NCI-H345 (cell line): ENCODE measurements around the gene ABCA1.
"Not testable (repeated sequence)": the region's sequence is repeated elsewhere in the genome, so short reads cannot be mapped to it uniquely, and the experiment has no call there.

Experiments used
- DNase-seq: peaks from one replicate; lab custom pipeline; 2025; lab: John Stamatoyannopoulos, UW

The ABCA1 gene

DNA sequence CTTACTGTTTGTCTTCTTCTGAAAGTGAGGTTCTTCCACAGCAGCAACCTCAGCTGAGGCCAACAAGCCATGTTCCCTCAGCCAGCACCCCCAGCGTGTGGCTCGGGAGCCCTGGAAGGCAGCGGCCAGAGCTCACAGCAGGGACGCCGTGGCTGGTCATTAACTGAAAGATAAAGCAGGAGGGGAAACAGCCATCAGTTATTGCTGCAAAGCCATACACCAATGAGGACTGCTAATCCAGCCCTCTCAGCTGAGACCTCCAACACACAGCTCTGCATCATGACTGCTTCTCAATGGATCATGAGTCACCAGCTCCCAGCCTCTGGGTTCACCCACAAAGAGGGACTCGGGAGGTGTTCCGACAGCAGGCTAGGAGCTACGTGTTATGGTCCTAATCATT is 24.3 kb downstream of the ABCA1 start:
- no peak for DNase-seq

DNA sequence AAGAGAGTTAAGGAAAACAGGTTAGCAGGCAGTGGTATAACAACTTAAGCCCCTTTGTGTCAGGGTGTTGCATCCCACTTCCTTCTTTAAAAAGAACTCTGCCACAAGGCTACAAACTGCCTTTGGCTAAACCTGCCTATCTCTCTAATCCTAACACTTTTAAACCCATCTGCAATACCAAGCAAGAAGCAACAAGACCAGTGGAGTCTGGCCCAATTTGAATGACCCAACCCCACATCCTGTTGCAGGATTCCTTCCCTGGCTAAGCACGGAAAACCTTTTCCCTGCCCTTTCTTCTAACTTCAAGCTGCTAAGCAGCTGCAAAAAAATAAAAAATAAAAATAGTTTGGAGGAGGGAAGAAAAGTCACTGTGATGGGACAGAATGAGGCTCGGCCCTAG is 27.1 kb downstream of the ABCA1 start:
- no peak for DNase-seq

DNA sequence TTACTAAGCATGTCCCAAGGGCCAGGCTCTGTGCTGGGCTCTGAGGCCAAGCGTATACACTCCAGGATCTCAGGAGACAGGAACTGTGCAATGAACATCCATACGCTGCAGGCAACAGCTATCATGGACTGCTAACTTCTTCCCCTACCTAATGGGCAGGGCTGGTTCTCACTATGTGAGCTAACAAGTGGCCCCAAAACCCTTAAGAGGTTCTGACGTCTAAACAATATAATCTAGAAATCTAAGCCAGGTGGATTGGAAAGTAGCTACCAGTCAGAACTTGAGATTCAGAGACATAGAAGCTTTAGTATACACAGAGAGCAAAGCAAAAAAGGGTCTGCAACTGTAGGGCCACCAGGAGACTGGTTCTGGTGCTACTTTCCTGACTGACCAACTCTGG is 27.6 kb downstream of the ABCA1 start:
- DNase-seq: no peak

DNA sequence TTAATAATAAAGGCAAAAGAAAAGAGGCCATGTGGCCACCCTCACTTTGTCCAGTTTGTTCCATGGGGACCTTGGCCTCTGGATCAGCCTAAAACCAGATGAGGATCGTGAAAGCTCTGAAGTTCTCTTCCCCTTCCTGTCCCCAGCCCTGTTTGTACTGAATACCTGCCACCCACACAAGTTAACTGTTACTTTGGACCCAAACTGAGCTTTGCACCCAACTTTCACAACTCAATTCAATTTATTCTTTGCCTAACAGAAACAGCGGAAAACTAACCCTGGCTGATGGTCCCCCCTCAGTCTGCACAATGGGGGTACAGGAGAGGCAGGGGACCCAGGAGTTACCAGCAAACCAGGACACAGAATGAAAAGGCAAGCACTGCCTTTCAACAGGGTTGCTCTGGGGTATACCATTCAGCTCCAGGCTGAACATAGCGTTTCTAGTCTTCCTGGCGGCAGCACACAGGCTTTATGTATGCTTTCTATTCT is 28.2 kb downstream of the ABCA1 start:
- no peak for DNase-seq

DNA sequence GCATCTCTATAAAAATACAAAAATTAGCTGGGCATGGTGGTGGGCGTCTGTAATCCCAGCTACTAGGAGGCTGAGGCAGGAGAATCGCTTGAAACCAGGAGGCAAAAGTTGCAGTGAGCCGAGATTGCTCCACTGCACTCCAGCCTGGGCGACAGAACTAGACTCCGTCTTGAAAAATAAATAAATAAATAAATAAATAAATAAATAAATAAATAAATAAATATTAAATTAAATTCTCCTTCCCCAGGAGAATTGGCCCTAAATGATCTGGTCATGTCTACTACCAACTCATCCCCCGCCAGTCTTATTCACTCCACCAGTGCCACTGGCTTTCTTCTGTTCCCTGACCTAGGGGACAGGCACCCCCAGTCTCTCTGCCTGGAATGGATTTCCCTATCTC is 29.6 kb downstream of the ABCA1 start:
- DNase-seq: not testable (repeated sequence)

DNA sequence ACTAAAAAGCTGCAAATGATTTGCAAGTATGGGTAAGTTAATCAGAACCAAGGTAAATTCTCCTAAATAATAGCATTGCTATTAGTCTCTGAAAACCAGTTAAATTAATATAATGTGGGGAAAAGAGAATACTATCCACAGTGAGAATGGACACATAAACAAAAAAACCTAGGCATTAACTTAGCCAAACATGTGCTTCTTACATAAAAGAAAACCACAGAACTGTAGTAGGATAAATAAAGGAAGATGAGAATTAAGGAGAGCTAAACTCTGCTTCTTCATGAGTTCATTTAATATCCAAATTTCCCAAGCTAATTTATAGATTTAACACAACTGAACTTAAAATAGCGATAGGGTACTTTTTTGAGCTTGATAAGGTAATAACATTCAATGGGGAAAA is 31.8 kb downstream of the ABCA1 start:
- DNase-seq: no peak

DNA sequence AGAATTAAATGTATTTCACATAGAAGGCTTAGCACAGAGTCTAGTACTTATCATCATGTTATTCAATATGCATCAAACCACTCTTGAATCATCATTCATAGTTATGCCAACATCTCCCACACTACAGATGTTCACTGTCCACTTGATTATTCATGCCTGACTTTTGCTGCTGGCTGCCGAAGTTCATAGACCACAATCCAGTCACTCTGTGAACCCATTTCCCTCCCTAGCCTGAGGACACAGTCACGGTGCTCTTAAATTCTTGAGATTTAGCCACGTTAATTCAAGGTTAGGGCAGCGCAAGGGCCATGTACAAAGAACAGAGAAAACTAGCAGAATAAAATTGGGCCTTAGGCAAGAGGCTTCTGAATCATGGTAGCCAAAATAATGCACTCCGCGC is 32.4 kb downstream of the ABCA1 start:
- DNase-seq: no peak

DNA sequence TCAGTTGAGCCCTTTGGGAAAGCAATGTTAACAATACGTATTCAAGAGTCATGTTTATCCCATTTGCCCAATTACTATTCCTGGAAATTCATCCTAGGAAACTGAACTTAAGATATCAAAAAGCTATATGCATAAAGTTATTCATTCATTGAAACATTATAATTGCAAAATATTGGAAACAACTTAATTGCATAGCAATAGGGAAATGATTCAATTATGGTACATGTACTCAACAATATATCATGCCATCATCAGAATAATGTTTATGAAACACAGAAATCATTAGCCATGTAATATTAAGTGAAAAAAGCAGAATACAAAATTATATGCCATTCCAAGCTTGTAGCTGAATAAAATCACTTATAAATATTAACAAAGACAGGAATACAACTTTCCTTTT is 35.3 kb downstream of the ABCA1 start:
- no peak for DNase-seq

DNA sequence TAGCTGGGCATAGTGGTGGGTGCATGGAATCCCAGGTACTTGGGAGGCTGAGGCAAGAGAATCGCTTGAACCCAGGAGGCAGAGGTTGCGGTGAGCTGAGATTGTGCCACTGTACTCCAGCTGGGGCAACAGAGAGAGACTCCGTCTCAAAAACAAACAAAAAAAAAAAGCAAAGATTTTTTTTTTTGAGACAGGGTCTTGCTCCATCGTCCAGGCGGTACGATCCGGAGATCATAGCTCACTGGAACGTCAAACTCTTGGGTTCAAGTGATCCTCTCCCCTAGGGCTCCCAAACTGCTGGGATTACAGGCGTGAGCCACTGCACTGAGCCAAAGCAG is 37.6 kb downstream of the ABCA1 start:
- no peak for DNase-seq

DNA sequence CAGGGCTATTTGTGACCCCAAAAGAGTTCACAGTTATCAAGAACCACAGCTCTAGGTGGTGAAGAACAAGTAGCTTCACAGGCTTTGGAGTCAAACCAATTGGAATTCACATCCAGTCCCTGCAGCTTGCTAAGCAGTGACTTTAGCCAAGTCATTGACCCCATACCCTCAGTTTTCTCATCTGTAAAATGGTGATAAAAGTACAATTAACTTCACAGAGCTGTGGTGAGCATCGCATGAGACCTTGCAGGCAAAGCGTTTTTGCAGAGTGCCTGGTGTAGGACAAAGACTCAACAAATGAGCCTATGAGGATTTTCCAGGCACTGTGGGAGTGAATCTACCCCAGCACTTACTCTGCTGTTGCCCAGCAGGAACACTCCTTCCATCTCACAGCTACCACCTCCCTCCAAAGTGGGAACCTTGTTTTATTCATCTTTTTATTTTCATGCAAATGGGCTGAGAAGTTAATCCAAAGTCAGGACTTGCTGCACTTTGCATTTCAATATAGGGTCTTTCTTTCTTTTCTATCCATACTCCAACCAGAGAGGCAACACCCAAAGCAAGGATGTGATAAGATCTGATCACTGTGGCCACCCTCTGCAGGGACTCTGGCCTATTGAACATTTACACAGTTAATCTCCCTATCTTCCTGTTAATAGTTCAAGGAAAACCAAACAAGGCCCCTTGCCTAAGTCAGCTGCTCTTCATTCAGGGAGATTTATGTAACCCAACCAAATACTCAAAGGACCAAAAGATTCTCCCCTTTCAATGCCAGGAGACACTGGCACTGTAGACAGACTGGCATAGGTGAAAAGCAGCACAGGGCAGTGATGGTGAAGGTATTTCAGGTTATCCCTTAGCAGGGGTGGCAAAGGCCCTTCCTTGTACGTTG is 41.9 kb downstream of the ABCA1 start:
- DNase-seq: no peak

DNA sequence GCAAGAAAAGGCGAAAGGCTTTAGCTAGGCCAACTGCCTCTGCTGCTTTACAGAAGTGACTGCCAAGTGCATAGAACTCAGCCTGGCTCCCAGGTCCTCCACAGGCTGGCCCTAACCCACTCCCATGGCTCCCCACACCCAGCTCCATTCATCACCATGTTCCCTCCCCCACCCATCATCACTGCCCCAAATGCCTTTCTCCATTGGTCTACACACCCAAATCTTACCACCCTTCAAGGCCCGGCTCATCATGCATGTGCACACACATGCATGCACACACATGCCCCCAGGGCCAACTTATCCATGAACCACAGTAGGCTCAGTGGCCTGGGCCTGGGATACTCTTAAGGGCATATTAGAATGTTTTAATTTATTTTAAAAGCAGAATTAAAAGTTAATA is 44.8 kb downstream of the ABCA1 start:
- DNase-seq: no peak

DNA sequence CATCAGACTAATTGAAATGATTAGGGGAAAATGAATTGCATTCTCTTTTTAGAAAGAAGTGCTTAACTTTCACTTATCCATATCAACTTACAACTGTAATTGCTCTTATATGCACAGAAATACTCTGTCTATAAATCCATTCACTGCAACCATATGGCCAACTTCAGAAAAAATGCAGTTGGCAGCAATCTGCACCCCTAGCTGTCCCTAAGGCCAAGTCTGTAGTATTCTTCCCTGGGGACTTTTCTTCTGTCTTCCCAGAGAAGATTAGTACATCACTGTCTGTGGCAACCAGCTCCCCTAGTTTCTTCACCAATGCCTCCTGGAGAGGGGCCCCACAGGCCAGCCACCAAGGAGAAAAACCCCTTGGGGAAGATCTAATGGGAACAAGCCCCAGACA is 45.4 kb downstream of the ABCA1 start:
- DNase-seq: no peak

DNA sequence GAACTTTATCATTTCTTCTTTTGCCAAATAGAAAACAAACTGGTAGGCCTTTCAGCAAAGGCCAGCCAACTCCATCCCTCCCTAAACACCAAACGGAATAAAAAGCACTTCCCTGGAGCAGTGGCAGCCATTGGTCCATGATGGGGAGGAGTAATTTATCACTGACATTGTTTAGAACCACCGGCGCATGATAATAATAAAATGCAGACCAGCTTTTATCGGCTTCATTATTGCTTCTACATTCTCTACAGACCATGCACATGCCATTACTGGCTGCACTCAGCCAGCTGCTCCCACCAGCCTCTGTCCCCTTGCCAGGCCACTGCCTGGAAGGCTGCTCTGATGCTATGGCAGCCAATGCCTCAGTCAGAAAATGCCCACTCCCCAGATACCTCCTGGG is 45.9 kb downstream of the ABCA1 start:
- DNase-seq: no peak

DNA sequence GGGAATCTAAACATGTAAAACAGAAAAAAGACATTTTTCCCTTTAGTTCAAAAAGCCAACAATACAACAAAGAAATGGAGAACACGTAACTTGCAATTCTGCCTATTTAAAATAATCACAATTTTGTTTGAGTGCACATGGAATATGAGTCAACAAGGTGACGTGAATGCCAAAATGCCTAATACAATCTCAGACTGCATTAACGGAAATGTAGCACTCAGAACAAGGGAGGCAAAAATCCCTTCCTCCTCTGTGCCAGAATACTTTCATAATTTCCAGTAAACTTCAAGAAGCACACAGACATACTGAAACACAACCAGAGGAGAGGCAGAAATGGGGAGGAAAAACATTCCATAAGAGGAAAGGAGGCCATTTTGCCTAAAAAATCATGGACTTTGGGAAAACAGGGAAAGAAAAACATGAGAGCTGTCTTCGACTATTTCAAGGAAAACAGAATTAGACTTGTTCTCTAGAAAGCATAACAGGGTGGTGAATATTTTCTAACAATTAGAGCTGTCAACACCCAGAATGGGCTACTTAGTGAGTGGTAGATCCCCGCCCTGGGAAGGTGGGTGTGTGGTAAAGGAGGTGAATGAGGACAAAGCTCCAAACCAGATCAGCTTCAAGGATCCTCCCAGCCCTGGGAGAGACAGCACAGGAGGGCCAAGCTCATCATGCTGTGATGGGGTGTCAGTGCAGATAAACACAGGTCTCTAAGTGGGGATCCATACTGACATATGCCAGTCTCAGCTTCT is 48.2 kb downstream of the ABCA1 start:
- DNase-seq: no peak

DNA sequence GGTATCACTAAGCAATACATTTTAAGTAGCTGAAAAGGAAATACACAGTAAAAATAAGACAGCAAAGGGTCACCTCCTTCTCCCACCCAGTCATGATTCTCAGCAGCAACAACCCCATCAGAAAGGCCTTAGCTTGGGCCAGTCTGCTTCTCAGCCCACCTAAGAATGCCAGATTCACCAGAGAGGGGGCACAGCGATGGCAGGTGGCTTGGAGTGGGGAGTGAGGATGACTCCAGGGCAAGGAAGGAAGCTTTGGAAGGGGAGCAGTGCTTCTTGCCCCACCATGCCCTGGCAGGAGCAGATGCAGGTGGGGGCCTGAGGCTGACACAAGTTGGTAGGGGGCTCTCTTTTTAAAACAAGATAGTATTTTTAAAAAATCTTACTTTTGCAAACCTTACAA is 51.4 kb downstream of the ABCA1 start:
- no peak for DNase-seq

DNA sequence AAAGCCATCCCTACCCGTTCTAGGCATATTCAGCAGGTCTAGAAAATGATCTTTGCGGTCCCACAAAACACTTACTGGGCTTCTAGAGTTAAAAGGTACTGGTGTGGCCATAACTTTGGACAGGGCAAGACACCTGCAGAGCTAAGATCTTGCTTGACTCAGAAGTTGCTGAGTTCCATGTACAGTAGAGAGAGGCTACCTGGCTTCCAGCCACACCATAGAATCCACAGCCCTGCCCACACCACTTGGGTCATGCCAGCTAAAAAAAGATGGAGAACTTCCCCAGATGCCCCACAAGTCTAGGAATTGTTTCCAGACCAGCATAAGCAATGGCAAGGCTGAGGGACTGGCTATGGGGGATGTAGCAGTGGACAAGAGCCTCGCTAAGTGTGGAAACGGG is 52.1 kb downstream of the ABCA1 start:
- no peak for DNase-seq

DNA sequence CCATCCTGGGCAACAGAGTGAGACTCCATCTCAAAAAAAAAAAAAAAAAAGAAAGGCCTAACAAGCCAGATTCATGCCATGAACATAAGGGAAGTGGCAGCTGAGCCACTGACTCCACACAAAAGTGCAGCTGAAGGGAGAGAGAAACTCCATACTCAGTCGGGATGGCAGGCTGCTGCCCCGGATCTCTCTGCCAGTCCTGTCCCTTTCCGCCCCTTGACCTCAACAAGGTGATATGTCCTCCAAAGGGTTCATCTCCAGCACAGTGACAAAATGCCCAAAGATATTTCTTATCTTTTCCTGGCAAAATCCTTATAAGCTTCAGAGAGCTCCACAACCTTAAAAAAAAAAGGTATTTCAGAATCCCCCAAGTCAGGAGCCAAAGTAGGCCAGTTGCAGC is 52.6 kb downstream of the ABCA1 start:
- no peak for DNase-seq

DNA sequence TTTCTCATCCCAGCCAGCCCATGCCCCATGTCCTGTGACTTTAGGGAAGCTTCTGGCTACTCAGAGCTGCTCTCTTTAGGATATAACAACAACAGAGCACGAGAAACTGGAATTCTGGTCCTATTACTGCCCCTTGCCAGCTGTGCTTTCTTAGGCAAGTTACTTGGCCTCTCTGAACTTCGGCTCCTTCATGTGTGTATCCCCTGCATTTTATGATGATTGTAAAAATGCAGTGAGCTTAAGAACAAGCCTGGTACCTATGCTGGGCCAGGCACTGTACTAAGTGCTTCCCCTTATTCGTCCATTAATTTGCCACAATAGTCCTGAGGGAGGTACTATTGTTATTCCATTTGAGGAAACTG is 54.5 kb downstream of the ABCA1 start:
- DNase-seq: no peak

DNA sequence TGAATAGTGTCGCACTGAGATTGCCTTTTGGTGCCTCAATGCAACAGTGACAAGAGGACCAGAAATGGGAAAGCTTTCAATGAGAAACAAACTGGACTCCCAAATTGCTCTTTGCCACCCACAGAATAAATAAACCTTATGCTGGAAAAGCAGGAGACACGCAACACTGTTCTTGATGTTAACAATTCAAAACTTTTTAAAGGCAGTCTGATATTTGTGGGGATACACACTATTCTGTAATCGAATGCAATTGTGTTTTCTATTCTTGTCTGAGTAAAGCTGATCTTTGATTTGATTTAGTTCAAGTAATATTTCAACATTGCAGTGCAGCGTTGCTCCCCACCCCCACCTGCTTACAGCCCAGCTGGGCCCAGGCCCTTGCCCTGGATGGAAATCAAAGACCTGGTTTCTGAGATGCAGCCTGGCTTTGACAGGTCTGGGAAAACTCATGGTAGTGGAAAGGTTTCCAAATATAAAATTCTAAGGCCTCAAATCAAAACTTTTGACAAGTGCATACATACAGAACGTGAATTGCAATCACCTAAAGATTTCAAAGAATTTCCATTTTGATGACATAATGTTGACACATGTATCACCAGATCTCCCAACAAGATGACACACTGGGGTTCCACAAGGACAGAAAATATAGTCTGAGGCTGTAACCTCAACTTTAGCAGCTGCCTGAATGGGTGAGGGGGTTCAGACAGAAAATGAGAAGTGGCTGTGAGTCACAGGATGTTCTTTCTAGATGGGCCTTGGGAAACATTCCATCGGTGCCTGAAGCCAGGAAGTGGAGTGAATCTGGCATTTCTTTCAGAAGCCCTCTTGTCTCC is 55.1 kb downstream of the ABCA1 start:
- DNase-seq: no peak

DNA sequence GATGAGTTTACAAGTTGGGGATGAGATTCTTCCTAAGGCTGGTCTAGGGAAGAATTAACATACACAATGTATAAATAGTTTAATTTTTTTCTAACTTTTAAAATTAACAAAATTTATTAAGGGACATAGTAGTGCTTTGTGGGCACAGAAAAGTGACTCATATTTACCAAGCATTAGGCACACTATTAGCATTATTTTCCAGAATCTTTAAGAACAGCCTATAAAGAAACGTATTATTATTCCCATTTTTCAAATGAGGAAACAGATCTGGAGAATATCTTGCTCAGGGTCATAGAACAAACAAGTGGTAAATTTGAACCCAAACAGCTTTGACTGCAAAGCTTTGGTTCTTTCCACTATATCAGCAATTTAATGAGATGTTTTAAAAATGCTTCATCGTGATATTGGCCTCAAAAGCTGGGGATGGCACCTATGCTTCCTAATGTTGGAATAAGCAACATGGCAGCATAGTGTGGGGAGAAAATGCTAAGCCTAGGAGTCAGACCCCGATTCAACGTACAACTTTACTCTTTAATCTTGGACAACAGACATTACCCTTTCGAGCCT is 55.9 kb downstream of the ABCA1 start:
- no peak for DNase-seq

DNA sequence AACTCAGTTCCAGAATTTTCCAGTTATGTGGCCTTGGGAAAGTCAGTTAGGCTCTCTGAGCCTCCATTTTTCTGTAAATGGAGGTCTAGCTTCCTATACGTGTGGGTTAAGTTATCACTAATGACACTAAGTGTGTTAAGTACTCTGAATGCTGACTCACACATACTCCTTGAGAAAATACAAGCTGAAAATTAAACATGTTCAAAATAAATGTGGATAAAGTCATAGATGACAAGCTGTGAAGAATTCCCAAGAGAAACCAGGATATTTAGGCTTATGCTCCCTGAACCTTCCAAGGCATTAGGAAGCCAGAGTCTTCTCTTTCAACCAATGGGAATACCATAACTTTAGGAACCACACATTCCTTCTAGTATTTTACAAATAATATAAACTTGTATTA is 58.1 kb downstream of the ABCA1 start:
- DNase-seq: no peak

DNA sequence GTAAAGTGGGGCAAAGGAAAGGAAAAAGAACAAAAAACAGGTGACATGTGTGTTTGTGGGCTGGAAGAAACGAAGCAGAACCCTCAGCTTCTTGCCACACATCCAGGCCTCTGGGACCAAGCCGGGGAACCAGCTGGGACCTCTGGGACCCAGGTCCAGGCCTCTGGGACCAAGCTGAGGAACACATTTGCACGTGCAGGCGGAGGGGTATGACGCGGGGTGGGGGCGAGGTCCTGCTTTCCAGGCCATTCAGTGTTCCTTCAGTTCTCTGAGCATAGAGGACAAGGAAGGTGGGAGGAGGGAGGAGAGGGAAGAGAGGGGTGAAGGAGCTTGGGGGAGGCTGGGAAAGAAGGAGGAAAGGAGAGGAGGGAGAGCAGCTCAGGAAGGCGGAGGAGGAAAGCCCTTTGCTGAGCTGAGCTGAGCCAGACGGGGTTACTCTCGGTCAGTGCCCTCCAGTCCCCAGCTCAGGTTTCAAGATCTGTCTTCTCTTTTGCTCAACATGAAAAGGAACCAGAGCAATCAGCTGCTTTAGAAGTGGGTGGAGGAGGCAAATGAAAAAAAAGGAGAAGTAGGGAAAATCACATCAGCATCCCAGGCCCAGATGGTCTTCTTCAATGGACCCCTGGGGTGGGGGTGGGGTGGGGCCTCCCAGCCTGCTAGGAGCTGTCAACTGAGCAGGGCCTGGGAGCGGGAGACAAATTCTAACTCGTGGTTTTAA is 59.1 kb downstream of the ABCA1 start:
- peak; percentile 55 for DNase-seq
